ENCODE results near the gene FAM53A.

Gene FAM53A

GRCh38 chr4:1717129-1718094 lies 33.3 kb upstream of the FAM53A start:
- Histone ChIP-seq H3K27ac (peak overlapping the region; percentile 9), H3K9me3 (no peaks in the 10 kb centered on the region), H3K4me3 (ENCODE audit: low read depth in 1 of 2, low read length in 1 of 2) (no peak overlapping the region), H3K36me3 (peaks cover 21% of the 10 kb centered on the region), H3K4me1 (ENCODE audit: control insufficient read depth in 1 of 2, insufficient read depth in 1 of 2, low read depth in 1 of 2, low read length in 1 of 2) (peaks cover 61 to 70% of the 10 kb centered on the region in 2 experiments), H3K27me3 (no peaks in the 10 kb centered on the region)
- TF ChIP-seq CTCF (IDR thresholded peaks at IDR 0.05): no peak

- H3K27me3 ChIP-seq: no peaks in the 10 kb centered on the region
- peaks cover 57 to 60% of the 10 kb centered on the region in 2 experiments for H3K4me1 ChIP-seq (ENCODE audit: control insufficient read depth in 1 of 2, insufficient read depth in 1 of 2, low read depth in 1 of 2, low read length in 1 of 2)
- no peak for TF ChIP-seq CTCF (IDR thresholded peaks at IDR 0.05)
- H3K4me3 ChIP-seq (ENCODE audit: low read depth in 1 of 2, low read length in 1 of 2): no peak overlapping the region
- H3K9me3 ChIP-seq: no peaks in the 10 kb centered on the region
- H3K27ac ChIP-seq: peak overlapping the region; percentile 100
- peaks cover 21% of the 10 kb centered on the region for H3K36me3 ChIP-seq
Measured at GRCh38 chr4:1716065-1716945, 32.2 kb upstream of the FAM53A start.

- Histone ChIP-seq H3K4me1 (ENCODE audit: control insufficient read depth in 1 of 2, insufficient read depth in 1 of 2, low read depth in 1 of 2, low read length in 1 of 2) (peaks cover 62 to 63% of the 10 kb centered on the region in 2 experiments), H3K9me3 (no peaks in the 10 kb centered on the region), H3K4me3 (ENCODE audit: low read depth in 1 of 2, low read length in 1 of 2) (peak overlapping the region in 1 of 2 experiments; percentile 28), H3K27ac (peak overlapping the region; percentile 100), H3K27me3 (no peaks in the 10 kb centered on the region), H3K36me3 (peaks cover 21% of the 10 kb centered on the region)
- TF ChIP-seq CTCF (IDR thresholded peaks at IDR 0.05): no peak
Measured at GRCh38 chr4:1715002-1715758, 31.1 kb upstream of the FAM53A start.

GRCh38 chr4:1714303-1715001 lies 30.3 kb upstream of the FAM53A start:
- Histone ChIP-seq H3K4me1 (ENCODE audit: control insufficient read depth in 1 of 2, insufficient read depth in 1 of 2, low read depth in 1 of 2, low read length in 1 of 2) (peaks cover 55 to 56% of the 10 kb centered on the region in 2 experiments), H3K4me3 (ENCODE audit: low read depth in 1 of 2, low read length in 1 of 2) (peak overlapping the region in 1 of 2 experiments; percentile 89), H3K27ac (peak overlapping the region; percentile 100), H3K9me3 (no peaks in the 10 kb centered on the region), H3K36me3 (peaks cover 21% of the 10 kb centered on the region), H3K27me3 (no peaks in the 10 kb centered on the region)
- no peak for TF ChIP-seq CTCF (IDR thresholded peaks at IDR 0.05)
